Activated T-cell treated with anti-CD3 and anti-CD28 coated beads, Interleukin-2, amount 50 U/mL, for 72 hours (primary cell): ENCODE data around the gene HBQ1. TPM values are rescaled to one million over a fixed set of nuclear protein-coding genes. Genes with fewer than 3 reads are reported as not detected.
A peak's percentile ranks its signal among the peaks of the same experiment; 100 is the strongest.
"Not testable (repeated sequence)": the region's sequence is repeated elsewhere in the genome, so short reads cannot be mapped to it uniquely, and the experiment has no call there.

Source experiments
- ATAC-seq, 2 donors: fragments of 150-1000 bp; cut with Tn5 transposase; replicated peaks in 1 of 2; 2 replicates each; pipeline ENCODE4 v1.10.0; 2021; ENCODE audit warnings: moderate library complexity in 2 of 2, mild to moderate bottlenecking in 1 of 2
- DNase-seq, 2 donors: peaks; one replicate each; pipeline ENCODE4 v3.0.0; 2021 to 2022; ENCODE audit warnings: mixed read lengths in 1 of 2
- H3K27ac Mint-ChIP-seq: one replicate; pipeline ENCODE4 v1.8.0; 2022; ENCODE audit warnings: mild to moderate bottlenecking, moderate library complexity, mixed read lengths
- H3K27me3 Mint-ChIP-seq: one replicate; pipeline ENCODE4 v1.8.0; 2022; ENCODE audit warnings: low read depth, mixed read lengths
- H3K36me3 Mint-ChIP-seq, 2 donors: one replicate each; pipeline ENCODE4 v1.8.0; 2022; ENCODE audit warnings: mixed read lengths in 2 of 2, mild to moderate bottlenecking in 1 of 2; ENCODE audit not compliant: insufficient read depth in 2 of 2
- H3K4me1 Mint-ChIP-seq: one replicate; pipeline ENCODE4 v1.8.0; 2022; ENCODE audit warnings: low read depth, mixed read lengths
- H3K4me3 Mint-ChIP-seq, 2 donors: one replicate each; pipeline ENCODE4 v1.8.0; 2022; ENCODE audit warnings: mild to moderate bottlenecking in 2 of 2, mixed read lengths in 2 of 2, moderate library complexity in 2 of 2
- H3K9me3 Mint-ChIP-seq, 2 donors: one replicate each; pipeline ENCODE4 v1.8.0; 2022; ENCODE audit warnings: mixed read lengths in 2 of 2
- total RNA-seq, 2 donors: library from RNA; stranded (reverse); gene quantifications; one replicate each; pipeline ENCODE4 v1.2.3, GENCODE V29; 2022

The HBQ1 gene
- total RNA-seq, 2 donors from 2014 or later, result not detected

DNA sequence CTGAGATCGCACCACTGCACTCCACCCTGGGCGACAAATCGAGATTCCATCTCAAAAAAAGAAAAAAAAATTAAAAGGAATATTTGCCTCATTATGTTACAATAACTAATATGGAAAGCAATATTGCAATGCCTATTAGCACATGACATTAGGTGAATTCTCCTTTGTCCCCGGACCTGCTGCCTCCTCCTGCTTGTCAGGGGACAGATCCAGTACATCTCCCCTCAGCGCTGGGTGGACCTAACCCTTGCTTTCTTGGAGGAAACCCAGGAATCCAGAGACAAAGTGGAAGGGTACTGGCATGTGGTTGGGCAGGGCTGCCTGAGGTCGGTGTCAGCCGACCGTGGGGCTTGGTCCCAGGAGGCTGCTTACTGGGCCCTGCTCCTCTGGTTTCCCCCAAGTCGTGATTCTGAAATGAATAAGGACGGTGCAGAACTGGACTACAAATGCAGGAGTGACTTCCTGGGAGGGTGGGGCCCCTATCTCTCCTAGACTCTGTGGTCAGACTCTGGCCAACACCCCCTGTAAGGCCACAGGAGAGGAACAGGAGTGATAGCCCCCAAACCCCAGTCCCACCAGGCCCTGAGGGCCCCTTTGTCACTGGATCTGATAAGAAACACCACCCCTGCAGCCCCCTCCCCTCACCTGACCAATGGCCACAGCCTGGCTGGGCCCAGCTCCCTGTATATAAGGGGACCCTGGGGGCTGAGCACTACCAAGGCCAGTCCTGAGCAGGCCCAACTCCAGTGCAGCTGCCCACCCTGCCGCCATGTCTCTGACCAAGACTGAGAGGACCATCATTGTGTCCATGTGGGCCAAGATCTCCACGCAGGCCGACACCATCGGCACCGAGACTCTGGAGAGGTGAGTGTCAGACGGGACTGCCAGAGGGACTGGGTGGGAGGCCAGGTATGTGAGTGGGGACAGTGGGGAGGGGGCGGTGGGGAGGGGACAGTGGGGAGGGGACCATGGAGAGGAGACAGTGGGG lies 27.8 kb upstream of the HBQ1 start, which contains the start of gene HBZ:
TSS of gene HBZ (plus strand) at position 504 of the 988 bp plus-strand sequence. CDS start at position 770, 266 bp downstream.
- Mint-ChIP-seq H3K4me3 (peak within 1 kb of the TSS in 1 of 2 donors; percentile 54), H3K9me3 (no peaks in the 10 kb centered on the region), H3K27ac (no peak within 1 kb of the TSS), H3K36me3 (no peaks in the 10 kb centered on the region), H3K4me1 (peaks cover 6% of the 10 kb centered on the region), H3K27me3 (peaks cover 33% of the 10 kb centered on the region)
- no peak for ATAC-seq
- DNase-seq, result no peak

DNA sequence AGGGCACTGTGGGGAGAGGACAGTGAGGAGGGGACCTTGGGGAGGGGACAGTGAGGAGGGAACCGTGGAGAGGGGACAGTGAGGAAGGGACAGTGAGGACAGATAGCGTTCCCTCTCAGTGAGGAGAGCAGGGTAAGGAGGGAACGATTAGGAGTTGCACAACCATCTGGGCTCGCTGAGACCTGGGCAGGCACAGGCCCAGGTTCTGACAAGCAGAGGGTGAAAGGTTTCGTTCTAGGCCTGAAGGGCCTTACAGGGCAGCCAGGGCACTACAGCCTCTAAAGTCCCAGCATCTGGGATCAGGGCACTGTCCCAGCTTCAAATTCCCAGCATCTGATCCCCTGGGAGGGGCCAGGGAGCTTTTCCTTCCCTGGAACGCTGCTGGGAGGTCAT lies 27.1 kb upstream of the HBQ1 start:
- Mint-ChIP-seq H3K27me3 (peaks cover 40% of the 10 kb centered on the region), H3K4me3 (peak overlapping the region in 1 of 2 donors; percentile 54)
- not testable (repeated sequence) for DNase-seq, H3K27ac Mint-ChIP-seq, ATAC-seq, H3K9me3 Mint-ChIP-seq, H3K36me3 Mint-ChIP-seq, H3K4me1 Mint-ChIP-seq

DNA sequence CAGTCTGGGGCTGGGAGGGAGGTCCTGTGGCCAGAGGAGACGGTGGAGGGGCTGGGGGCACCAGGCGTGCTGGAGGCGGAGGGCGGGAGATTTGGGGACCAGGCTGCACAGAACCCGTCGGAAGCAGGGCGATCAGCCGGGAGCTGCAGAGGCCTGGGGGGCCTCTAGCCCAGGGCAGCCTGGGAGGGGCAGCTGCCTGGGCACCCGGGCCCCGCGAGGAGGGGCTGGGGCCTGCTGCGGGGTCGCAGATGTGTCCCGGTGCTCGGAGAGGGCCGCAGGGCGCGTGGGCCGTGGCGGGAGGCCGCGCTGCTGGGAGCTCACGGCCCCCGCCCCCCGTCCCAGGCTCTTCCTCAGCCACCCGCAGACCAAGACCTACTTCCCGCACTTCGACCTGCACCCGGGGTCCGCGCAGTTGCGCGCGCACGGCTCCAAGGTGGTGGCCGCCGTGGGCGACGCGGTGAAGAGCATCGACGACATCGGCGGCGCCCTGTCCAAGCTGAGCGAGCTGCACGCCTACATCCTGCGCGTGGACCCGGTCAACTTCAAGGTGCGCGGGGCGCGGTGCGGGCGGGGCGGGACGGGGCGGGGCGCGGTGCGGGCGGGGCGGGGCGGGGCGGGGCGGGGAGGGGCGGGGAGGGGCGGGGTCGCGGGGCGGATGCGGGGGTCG lies 26.6 kb upstream of the HBQ1 start:
- H3K27ac Mint-ChIP-seq, H3K9me3 Mint-ChIP-seq, H3K4me1 Mint-ChIP-seq, H3K4me3 Mint-ChIP-seq, H3K36me3 Mint-ChIP-seq, DNase-seq: not testable (repeated sequence)
- peaks cover 42% of the 10 kb centered on the region for H3K27me3 Mint-ChIP-seq
- peak; percentile 78 to 80 for ATAC-seq

DNA sequence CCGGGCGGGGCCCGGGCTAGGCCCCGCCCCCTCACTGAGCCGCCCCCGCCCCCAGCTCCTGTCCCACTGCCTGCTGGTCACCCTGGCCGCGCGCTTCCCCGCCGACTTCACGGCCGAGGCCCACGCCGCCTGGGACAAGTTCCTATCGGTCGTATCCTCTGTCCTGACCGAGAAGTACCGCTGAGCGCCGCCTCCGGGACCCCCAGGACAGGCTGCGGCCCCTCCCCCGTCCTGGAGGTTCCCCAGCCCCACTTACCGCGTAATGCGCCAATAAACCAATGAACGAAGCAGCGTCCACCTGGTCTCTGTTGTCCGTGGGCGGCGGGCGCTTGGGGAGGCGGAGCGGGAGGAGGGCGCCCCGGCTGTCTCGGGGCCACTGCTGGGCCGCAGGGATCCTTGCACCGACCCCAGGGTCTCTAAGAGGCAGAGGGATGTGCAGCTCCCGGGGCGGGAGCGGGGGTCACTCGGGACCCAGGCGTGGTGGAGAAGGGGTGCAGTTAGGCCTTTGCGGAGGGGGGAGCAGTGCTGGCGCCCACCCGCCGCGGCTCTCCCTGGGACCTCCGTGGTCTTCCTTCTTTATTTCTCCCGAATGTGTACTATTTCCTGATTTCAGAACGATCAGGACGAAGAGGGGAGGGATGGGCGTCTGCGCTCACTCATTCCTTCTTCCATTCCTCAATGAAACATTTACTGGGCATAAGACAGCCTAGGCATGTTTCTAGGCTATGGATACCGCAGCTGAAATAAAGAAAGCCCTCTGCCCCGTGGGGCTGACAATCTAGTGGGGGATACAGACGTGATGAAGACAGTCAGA lies 25.8 kb upstream of the HBQ1 start:
- peak; percentile 40 to 54 for DNase-seq
- Mint-ChIP-seq H3K36me3 (no peaks in the 10 kb centered on the region), H3K27ac (no peak overlapping the region), H3K4me1 (peaks cover 6% of the 10 kb centered on the region), H3K27me3 (peaks cover 42% of the 10 kb centered on the region), H3K4me3 (peak overlapping the region; percentile 81 to 85), H3K9me3 (no peaks in the 10 kb centered on the region)
- ATAC-seq, result peak; percentile 61 to 63

DNA sequence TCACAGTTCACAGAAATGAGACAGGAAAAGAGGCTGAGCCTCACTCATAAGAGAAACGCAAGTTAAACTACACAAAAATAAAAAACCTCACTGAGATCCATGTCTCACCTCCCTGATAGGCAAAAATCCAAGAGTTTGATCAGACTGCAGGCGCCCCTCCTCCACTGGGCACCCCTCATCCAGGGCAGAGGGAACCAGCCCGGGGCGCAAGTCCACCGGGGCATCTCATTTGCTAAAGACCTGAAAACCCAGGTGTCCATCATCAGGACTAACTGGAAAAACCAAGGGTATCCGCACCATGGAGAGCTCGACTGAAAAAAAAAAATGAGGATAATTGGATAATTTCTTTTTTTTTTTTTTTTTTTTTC lies 25.2 kb upstream of the HBQ1 start:
- no peaks in the 10 kb centered on the region for H3K9me3 Mint-ChIP-seq
- H3K4me1 Mint-ChIP-seq, result peaks cover 6% of the 10 kb centered on the region
- ATAC-seq (no peak), DNase-seq (no peak)
- H3K27me3 Mint-ChIP-seq, result peaks cover 45% of the 10 kb centered on the region
- no peaks in the 10 kb centered on the region for H3K36me3 Mint-ChIP-seq
- no peak overlapping the region for H3K27ac Mint-ChIP-seq
- H3K4me3 Mint-ChIP-seq, result peak overlapping the region; percentile 81 to 85

DNA sequence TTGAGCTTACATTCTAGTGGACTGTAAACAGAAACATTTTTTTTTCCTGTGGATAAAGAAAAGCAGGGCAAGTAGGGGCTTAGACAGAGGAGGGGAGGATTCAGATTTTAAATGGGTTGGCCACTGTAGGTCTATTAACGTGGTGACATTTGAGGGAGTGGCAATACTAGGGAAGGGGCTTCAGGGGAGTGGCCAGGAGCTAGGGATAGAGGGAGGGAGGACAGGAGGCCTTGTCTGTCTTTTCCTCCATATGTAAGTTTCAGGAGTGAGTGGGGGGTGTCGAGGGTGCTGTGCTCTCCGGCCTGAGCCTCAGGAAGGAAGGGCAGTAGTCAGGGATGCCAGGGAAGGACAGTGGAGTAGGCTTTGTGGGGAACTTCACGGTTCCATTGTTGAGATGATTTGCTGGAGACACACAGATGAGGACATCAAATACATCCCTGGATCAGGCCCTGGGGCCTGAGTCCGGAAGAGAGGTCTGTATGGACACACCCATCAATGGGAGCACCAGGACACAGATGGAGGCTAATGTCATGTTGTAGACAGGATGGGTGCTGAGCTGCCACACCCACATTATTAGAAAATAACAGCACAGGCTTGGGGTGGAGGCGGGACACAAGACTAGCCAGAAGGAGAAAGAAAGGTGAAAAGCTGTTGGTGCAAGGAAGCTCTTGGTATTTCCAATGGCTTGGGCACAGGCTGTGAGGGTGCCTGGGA lies 21.0 kb upstream of the HBQ1 start:
- H3K4me3 Mint-ChIP-seq, result no peak overlapping the region
- H3K9me3 Mint-ChIP-seq, result no peaks in the 10 kb centered on the region
- DNase-seq (no peak), ATAC-seq (no peak)
- H3K36me3 Mint-ChIP-seq, result no peaks in the 10 kb centered on the region
- peaks cover 6% of the 10 kb centered on the region for H3K4me1 Mint-ChIP-seq
- H3K27ac Mint-ChIP-seq, result no peak overlapping the region
- peaks cover 44% of the 10 kb centered on the region for H3K27me3 Mint-ChIP-seq

DNA sequence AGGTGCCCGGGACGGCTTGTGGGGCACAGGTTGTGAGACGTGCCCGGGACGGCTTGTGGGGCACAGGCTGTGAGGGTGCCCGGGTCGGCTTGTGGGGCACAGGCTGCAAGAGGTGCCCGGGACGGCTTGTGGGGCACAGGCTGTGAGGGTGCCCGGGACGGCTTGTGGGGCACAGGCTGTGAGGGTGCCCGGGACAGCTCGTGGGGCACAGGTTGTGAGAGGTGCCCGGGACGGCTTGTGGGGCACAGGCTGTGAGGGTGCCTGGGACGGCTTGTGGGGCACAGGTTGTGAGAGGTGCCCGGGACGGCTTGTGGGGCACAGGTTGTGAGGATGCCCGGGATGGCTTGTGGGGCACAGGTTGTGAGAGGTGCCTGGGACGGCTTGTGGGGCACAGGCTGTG lies 20.0 kb upstream of the HBQ1 start:
- not testable (repeated sequence) for H3K4me3 Mint-ChIP-seq, DNase-seq, H3K4me1 Mint-ChIP-seq, H3K27ac Mint-ChIP-seq, H3K36me3 Mint-ChIP-seq, H3K9me3 Mint-ChIP-seq, ATAC-seq
- H3K27me3 Mint-ChIP-seq, result peaks cover 35% of the 10 kb centered on the region

DNA sequence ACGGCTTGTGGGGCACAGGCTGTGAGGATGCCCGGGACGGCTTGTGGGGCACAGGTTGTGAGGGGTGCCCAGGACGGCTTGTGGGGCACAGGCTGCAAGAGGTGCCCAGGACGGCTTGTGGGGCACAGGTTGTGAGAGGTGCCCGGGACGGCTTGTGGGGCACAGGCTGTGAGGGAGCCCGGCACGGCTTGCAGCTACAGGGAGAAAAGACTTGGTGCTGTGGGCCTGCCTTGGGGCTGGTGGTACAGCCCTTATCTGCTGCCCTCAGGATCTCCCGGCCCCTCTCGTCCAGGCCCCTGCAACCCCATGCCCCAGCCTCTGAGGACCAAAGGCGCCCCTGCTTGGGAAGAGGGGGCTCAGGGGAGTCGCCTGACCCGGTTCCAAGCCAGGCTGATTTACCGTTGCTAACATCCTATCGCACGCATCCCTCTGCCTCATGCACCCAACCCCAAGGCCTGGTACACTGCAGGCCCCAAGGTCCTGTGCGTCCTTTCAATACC lies 19.5 kb upstream of the HBQ1 start:
- ATAC-seq (no peak), DNase-seq (no peak)
- Mint-ChIP-seq H3K27ac (no peak overlapping the region), H3K27me3 (peaks cover 34% of the 10 kb centered on the region), H3K4me3 (no peak overlapping the region), H3K9me3 (no peaks in the 10 kb centered on the region), H3K4me1 (no peaks in the 10 kb centered on the region), H3K36me3 (no peaks in the 10 kb centered on the region)

DNA sequence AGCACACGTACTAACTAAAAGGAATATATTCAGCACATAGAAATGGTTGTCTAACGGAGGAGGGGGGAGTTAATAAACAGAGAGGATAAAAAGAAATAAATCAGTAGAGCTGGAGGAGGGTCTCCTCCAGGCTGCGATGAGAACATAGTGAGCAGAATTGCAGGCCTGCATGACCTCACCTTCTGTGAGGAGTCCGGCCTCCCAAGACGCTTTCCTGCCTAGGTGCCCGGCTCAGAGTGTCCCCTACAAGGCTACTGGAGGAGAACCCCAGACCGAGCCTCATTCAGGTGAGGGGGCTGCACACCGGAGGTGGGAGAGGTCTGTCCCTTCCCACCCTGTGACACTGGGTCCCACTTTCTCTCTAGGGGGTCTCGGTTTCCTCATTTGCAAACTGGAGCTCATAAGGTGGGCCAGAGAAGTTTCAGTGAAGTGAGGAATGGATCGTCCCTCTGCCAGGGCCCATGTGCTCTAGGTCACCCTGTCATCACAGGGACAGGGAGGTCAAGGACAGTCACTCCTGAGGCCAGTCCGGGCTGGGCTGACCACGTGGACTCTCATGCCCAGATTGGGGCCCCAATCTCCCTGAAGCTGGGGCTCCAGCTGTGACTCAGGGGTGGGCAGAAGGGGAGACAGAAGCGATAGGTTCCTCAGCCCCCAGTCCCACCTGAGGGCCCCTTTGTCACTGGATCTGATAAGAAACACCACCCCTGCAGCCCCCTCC lies 17.8 kb upstream of the HBQ1 start:
- H3K4me1 Mint-ChIP-seq, result no peaks in the 10 kb centered on the region
- no peak for DNase-seq
- no peak overlapping the region for H3K27ac Mint-ChIP-seq
- no peaks in the 10 kb centered on the region for H3K36me3 Mint-ChIP-seq
- no peaks in the 10 kb centered on the region for H3K9me3 Mint-ChIP-seq
- no peak for ATAC-seq
- H3K4me3 Mint-ChIP-seq, result no peak overlapping the region
- H3K27me3 Mint-ChIP-seq, result peaks cover 36% of the 10 kb centered on the region

DNA sequence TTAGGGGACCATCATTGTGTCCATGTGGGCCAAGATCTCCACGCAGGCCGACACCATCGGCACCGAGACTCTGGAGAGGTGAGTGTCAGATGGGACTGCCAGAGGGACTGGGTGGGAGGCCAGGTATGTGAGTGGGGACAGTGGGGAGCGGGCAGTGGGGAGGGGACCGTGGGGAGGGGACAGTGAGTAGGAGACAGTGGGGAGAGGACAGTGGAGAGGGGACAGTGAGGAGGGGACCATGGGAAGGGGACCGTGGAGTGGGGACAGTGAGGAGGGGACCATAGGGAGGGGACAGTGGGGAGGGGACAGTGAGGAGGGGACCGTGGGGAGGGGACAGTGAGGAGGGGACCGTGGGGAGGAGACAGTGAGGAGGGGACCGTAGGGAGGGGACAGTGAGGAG lies 17.1 kb upstream of the HBQ1 start:
- H3K4me3 Mint-ChIP-seq, H3K9me3 Mint-ChIP-seq, H3K36me3 Mint-ChIP-seq, DNase-seq, H3K27ac Mint-ChIP-seq, ATAC-seq, H3K4me1 Mint-ChIP-seq: not testable (repeated sequence)
- H3K27me3 Mint-ChIP-seq, result peaks cover 36% of the 10 kb centered on the region

DNA sequence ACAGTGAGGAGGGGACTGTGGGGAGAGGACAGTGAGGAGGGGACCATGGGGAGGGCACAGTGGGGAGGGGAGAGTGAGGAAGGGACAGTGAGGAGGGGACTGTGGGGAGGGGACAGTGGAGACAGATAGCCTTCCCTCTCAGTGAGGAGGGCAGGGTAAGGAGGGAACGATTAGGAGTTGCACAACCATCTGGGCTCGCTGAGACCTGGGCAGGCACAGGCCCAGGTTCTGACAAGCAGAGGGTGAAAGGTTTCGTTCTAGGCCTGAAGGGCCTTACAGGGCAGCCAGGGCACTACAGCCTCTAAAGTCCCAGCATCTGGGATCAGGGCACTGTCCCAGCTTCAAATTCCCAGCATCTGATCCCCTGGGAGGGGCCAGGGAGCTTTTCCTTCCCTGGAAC lies 16.6 kb upstream of the HBQ1 start:
- DNase-seq, ATAC-seq, H3K27ac Mint-ChIP-seq, H3K36me3 Mint-ChIP-seq, H3K9me3 Mint-ChIP-seq, H3K4me1 Mint-ChIP-seq: not testable (repeated sequence)
- H3K27me3 Mint-ChIP-seq, result peaks cover 38% of the 10 kb centered on the region
- peak overlapping the region in 1 of 2 donors; percentile 57 for H3K4me3 Mint-ChIP-seq
